ENCODE results near the gene CCNY. TPM values are rescaled to one million over a fixed set of nuclear protein-coding genes. Genes with fewer than 3 reads are reported as not detected.

The CCNY gene
- total and polyA plus RNA-seq, 9 donors = 28.3 to 87.0 (median 60.9) TPM

- no peak for DNase-seq
- Histone ChIP-seq H3K27ac (no peak overlapping the region), H3K4me3 (no peak overlapping the region), H3K4me1 (ENCODE audit: insufficient read depth) (peaks cover 17% of the 10 kb centered on the region), H3K27me3 (no peaks in the 10 kb centered on the region), H3K9me3 (no peaks in the 10 kb centered on the region), H3K36me3 (no peaks in the 10 kb centered on the region)
- intact Hi-C loops (cut with DNase I) = loop anchor here in 1 of 4 donors (10.0 kb wide), 1 partner anchor 112 kb away; no protein-coding TSS in a partner anchor
- WGBS, 3 donors = 96 to 97% (median 97%) methylated on average over 4 of the region's 4 CpGs
- TF ChIP-seq CTCF (IDR thresholded peaks at IDR 0.05) = no peak
- TF ChIP-seq EP300 (IDR thresholded peaks at IDR 0.05) = no peak
- TF ChIP-seq POLR2A (IDR thresholded peaks at IDR 0.05) = no peak
Measured at GRCh38 chr10:35466661-35467060, 130.4 kb downstream of the CCNY start.

DNA sequence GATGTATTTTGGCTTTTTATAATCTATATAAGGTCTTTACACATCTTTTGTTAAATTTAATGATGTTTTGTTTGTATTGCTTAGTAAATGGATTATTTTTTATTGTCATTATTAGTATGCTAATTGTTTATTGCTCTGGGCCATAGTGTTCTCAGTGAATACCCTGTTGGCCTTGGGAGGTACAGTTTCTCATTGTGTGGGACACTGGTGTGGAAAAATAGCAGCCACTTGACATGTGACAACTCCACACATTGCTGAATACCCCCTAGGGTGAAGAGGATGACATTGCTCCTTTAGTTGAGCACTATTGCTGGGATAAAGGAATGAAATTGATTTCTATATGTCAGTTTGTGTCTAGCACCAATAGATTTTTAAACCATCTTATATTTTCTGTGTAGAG, 130.9 kb downstream of the CCNY start:
- TF ChIP-seq EP300 (IDR thresholded peaks at IDR 0.05) = no peak
- peaks cover 17% of the 10 kb centered on the region for H3K4me1 ChIP-seq (ENCODE audit: insufficient read depth)
- H3K27ac ChIP-seq = no peak overlapping the region
- intact Hi-C loops (cut with DNase I) = loop anchor here in 1 of 4 donors (10.0 kb wide), 1 partner anchor 112 kb away; no protein-coding TSS in a partner anchor
- no peak overlapping the region for H3K4me3 ChIP-seq
- no peaks in the 10 kb centered on the region for H3K9me3 ChIP-seq
- H3K36me3 ChIP-seq = no peaks in the 10 kb centered on the region
- H3K27me3 ChIP-seq = no peaks in the 10 kb centered on the region
- DNase-seq = no peak

GRCh38 chr10:35470248-35470924, 134.1 kb downstream of the CCNY start:
- peaks cover 8% of the 10 kb centered on the region for H3K4me1 ChIP-seq (ENCODE audit: insufficient read depth)
- no peak overlapping the region for H3K4me3 ChIP-seq
- H3K27me3 ChIP-seq = no peaks in the 10 kb centered on the region
- TF ChIP-seq POLR2A (IDR thresholded peaks at IDR 0.05) = no peak
- TF ChIP-seq CTCF (IDR thresholded peaks at IDR 0.05) = no peak
- no peak for TF ChIP-seq EP300 (IDR thresholded peaks at IDR 0.05)
- no peak overlapping the region for H3K27ac ChIP-seq
- H3K9me3 ChIP-seq = no peaks in the 10 kb centered on the region
- intact Hi-C loops (cut with DNase I) = no loop called here
- no peaks in the 10 kb centered on the region for H3K36me3 ChIP-seq
- no peak for DNase-seq
- 70 to 73% (median 71%) methylated on average over 9 of the region's 9 CpGs for WGBS, 3 donors

DNA sequence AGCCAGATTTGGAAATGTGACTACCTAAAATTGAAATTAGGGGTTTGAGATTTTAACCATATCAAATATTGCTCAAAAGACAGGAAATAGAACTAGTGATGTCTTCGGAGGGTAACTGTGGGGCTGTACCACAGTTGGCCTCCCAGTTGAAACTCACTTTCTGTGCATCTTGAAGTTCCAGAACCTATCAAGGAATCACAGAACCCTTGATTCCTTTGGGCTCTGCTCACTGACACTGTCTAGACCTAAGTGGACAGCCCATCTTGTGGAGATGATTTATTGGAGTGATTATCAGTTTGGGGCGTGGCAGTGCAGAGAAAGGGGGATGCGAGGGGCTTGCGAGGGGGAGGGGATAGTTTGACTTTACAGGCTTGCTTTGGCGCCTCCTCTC, 134.6 kb downstream of the CCNY start:
- DNase-seq = no peak
- TF ChIP-seq CTCF (IDR thresholded peaks at IDR 0.05) (no peak), EP300 (IDR thresholded peaks at IDR 0.05) (no peak), POLR2A (IDR thresholded peaks at IDR 0.05) (no peak)
- Histone ChIP-seq H3K4me3 (no peak overlapping the region), H3K27ac (no peak overlapping the region), H3K9me3 (no peaks in the 10 kb centered on the region), H3K36me3 (no peaks in the 10 kb centered on the region), H3K27me3 (no peaks in the 10 kb centered on the region), H3K4me1 (ENCODE audit: insufficient read depth) (peaks cover 8% of the 10 kb centered on the region)
- intact Hi-C loops (cut with DNase I) = no loop called here
- WGBS, 3 donors = 82 to 87% (median 83%) methylated on average over 5 of the region's 5 CpGs

- H3K27ac ChIP-seq = no peak overlapping the region
- WGBS, 3 donors = 82 to 87% (median 86%) methylated on average over 3 of the region's 3 CpGs
- intact Hi-C loops (cut with DNase I) = no loop called here
Measured at GRCh38 chr10:35471435-35471834, 135.1 kb downstream of the CCNY start.

More at GRCh38 chr10:35471435-35471834, 135.1 kb downstream of the CCNY start:
- DNase-seq = no peak
- no peak overlapping the region for H3K4me3 ChIP-seq
- H3K4me1 ChIP-seq (ENCODE audit: insufficient read depth) = peaks cover 8% of the 10 kb centered on the region
- no peaks in the 10 kb centered on the region for H3K27me3 ChIP-seq
- TF ChIP-seq CTCF (IDR thresholded peaks at IDR 0.05) (no peak), POLR2A (IDR thresholded peaks at IDR 0.05) (no peak), EP300 (IDR thresholded peaks at IDR 0.05) (no peak)
- H3K9me3 ChIP-seq = no peaks in the 10 kb centered on the region
- H3K36me3 ChIP-seq = no peaks in the 10 kb centered on the region
